ENCODE results near the gene RAMACL. TPM values are rescaled to one million over a fixed set of nuclear protein-coding genes. Genes with fewer than 3 reads are reported as not detected.

The RAMACL gene
- total RNA-seq, 4 donors from 2014 or later = 0.93 to 2.1 (median 1.5) TPM

GRCh38 chr6:166608774-166609173, 22.3 kb upstream of the RAMACL start:
- WGBS, 2 donors = 90% methylated on average over 4 of the region's 4 CpGs
- H3K4me3 ChIP-seq (ENCODE audit: low read depth, poor library complexity, severe bottlenecking) = no peak overlapping the region
- intact Hi-C loops (cut with DNase I; ENCODE audit: low total_unique reads) = no loop called here
- TF ChIP-seq CTCF (IDR thresholded peaks at IDR 0.05) (no peak), POLR2A (IDR thresholded peaks at IDR 0.05) (no peak)
- DNase-seq (ENCODE audit: low spot score in 2 of 2) = no peak

- intact Hi-C loops (cut with DNase I; ENCODE audit: low total_unique reads) = no loop called here
- peak in 1 of 2 donors; percentile 49 for DNase-seq (ENCODE audit: low spot score in 2 of 2)
- WGBS, 2 donors = 88 to 91% methylated on average over 6 of the region's 6 CpGs
- no peak overlapping the region for H3K4me3 ChIP-seq (ENCODE audit: low read depth, poor library complexity, severe bottlenecking)
- TF ChIP-seq CTCF (IDR thresholded peaks at IDR 0.05) (no peak), POLR2A (IDR thresholded peaks at IDR 0.05) (no peak)
Observed at GRCh38 chr6:166605752-166606151, 19.3 kb upstream of the RAMACL start.

GRCh38 chr6:166604911-166605310, 18.4 kb upstream of the RAMACL start:
- 87 to 90% methylated on average over 6 of the region's 6 CpGs for WGBS, 2 donors
- H3K4me3 ChIP-seq (ENCODE audit: low read depth, poor library complexity, severe bottlenecking) = no peak overlapping the region
- intact Hi-C loops (cut with DNase I; ENCODE audit: low total_unique reads) = no loop called here
- DNase-seq (ENCODE audit: low spot score in 2 of 2) = peak in 1 of 2 donors; percentile 32
- TF ChIP-seq POLR2A (IDR thresholded peaks at IDR 0.05) (no peak), CTCF (IDR thresholded peaks at IDR 0.05) (no peak)

- TF ChIP-seq POLR2A (IDR thresholded peaks at IDR 0.05) (no peak), CTCF (IDR thresholded peaks at IDR 0.05) (no peak)
- H3K4me3 ChIP-seq (ENCODE audit: low read depth, poor library complexity, severe bottlenecking) = no peak overlapping the region
- intact Hi-C loops (cut with DNase I; ENCODE audit: low total_unique reads) = no loop called here
- DNase-seq (ENCODE audit: low spot score in 2 of 2) = peak in 1 of 2 donors; percentile 73
- 91 to 98% methylated on average over 9 of the region's 9 CpGs for WGBS, 2 donors
Observed at GRCh38 chr6:166604328-166604727, 17.9 kb upstream of the RAMACL start.

- peak in 1 of 2 donors; percentile 81 for DNase-seq (ENCODE audit: low spot score in 2 of 2)
- WGBS, 2 donors = 84 to 86% methylated on average over 14 of the region's 14 CpGs
- no peak overlapping the region for H3K4me3 ChIP-seq (ENCODE audit: low read depth, poor library complexity, severe bottlenecking)
- intact Hi-C loops (cut with DNase I; ENCODE audit: low total_unique reads) = no loop called here
- no peak for TF ChIP-seq POLR2A (IDR thresholded peaks at IDR 0.05)
- TF ChIP-seq CTCF (IDR thresholded peaks at IDR 0.05) = no peak
Observed at GRCh38 chr6:166603043-166603690, 16.7 kb upstream of the RAMACL start.

GRCh38 chr6:166601956-166602355, 15.5 kb upstream of the RAMACL start:
- no peak for TF ChIP-seq CTCF (IDR thresholded peaks at IDR 0.05)
- TF ChIP-seq POLR2A (IDR thresholded peaks at IDR 0.05) = no peak
- 94 to 95% methylated on average over 10 of the region's 10 CpGs for WGBS, 2 donors
- peak in 1 of 2 donors; percentile 20 for DNase-seq (ENCODE audit: low spot score in 2 of 2)
- no peak overlapping the region for H3K4me3 ChIP-seq (ENCODE audit: low read depth, poor library complexity, severe bottlenecking)
- intact Hi-C loops (cut with DNase I; ENCODE audit: low total_unique reads) = no loop called here
